Effector memory CD8-positive, alpha-beta T cell (primary cell): ENCODE measurements around the gene TSPAN9.

Experiments
- ATAC-seq: fragments of 150-1000 bp; cut with Tn5 transposase; replicated peaks from 2 replicates; pipeline ENCODE4 v1.10.0; 2021; ENCODE audit warnings: mild to moderate bottlenecking, moderate library complexity
- DNase-seq, 3 experiments: peaks; one replicate each; pipeline ENCODE4 v3.0.0; 2021
- H3K27ac Mint-ChIP-seq, 2 donors: one replicate each; pipeline ENCODE4 v1.8.0; 2022; ENCODE audit warnings: mild to moderate bottlenecking in 2 of 2, mixed read lengths in 2 of 2, moderate library complexity in 2 of 2
- H3K27me3 Mint-ChIP-seq, 2 donors: one replicate each; pipeline ENCODE4 v1.8.0; 2022; ENCODE audit warnings: mixed read lengths in 2 of 2
- H3K36me3 Mint-ChIP-seq: one replicate; pipeline ENCODE4 v1.8.0; 2022; ENCODE audit warnings: mild to moderate bottlenecking, moderate library complexity, mixed read lengths; ENCODE audit not compliant: insufficient read depth
- H3K4me1 Mint-ChIP-seq, 2 donors: one replicate each; pipeline ENCODE4 v1.8.0; 2022; ENCODE audit warnings: low read depth in 2 of 2, mixed read lengths in 2 of 2
- H3K4me3 Mint-ChIP-seq, 2 donors: one replicate each; pipeline ENCODE4 v1.8.0; 2022; ENCODE audit warnings: mild to moderate bottlenecking in 2 of 2, mixed read lengths in 2 of 2, moderate library complexity in 2 of 2
- H3K9me3 Mint-ChIP-seq, 2 donors: one replicate each; pipeline ENCODE4 v1.8.0; 2022; ENCODE audit warnings: mixed read lengths in 2 of 2

The TSPAN9 gene

DNA sequence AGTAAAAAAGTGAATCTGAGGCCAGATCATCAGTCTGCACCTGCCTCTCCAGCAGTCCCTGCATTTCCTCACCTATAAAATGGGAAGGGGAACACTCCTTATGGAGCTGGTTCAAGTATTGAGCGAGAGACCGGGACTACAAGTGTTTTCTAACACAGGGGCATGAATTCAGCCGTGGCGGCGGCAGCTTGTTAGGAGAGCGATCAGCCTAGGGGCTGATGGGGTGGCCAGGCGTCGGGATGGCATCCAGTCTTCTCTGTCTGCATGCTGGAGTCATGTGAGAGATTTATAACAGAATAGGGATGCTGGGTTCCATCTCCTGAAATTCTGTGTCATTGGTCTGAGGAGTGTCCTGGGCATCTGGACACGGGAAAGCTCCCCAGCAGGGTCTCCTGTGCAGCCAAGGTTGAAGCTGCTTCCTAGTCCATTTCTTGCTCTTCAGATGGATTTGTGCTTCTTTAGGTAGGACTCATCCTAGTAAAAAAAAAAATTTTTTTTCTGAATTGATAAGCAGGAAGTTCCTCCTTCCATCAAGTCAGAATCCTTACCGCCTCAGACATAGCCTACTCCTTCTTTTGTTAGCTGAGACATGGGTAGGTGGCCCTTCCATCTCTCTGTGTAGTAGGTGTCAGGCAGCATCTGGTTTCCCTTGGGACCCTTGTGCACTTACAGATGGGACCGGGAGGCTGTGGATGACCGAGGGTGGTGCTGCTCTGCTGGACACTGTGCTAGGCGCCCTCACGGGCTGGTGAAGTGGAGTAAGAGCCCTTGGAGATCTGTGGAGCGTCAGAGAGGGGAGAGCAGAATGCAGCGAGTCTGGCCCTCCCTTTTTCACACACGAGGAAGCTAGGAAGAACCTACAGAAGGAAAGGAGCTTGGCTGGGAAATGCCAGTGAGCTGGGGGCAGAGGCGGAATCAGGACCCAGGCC lies 146.7 kb downstream of the TSPAN9 start:
- peaks cover 0 to under 1% of the 10 kb centered on the region in 2 donors for H3K9me3 Mint-ChIP-seq
- H3K27ac Mint-ChIP-seq, result no peak overlapping the region
- ATAC-seq (no peak), DNase-seq (no peak)
- no peaks in the 10 kb centered on the region for H3K36me3 Mint-ChIP-seq
- H3K4me1 Mint-ChIP-seq, result peaks cover 0 to 8% of the 10 kb centered on the region in 2 donors
- H3K4me3 Mint-ChIP-seq, result no peak overlapping the region
- peaks cover 23 to 64% of the 10 kb centered on the region in 2 donors for H3K27me3 Mint-ChIP-seq

DNA sequence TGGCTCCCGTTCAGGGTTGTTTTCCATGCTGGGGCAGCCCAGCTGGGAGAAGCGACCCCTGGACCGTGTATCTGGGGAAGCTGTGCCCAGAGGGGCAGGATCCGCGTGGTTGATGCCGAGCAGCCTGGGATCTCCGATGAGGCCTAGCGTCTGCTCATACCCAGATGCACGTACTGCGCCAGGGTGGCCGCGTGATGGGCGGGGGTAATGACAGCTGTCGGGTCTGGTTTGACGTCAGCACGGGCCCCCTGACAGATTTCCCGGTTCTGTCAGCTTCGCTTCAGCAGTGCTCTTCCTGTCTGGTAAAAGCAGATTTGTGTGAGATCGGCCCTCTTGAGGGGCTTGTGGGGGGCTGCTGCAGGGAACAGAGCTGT lies 147.3 kb downstream of the TSPAN9 start:
- H3K27ac Mint-ChIP-seq, result no peak overlapping the region
- peaks cover 0 to 8% of the 10 kb centered on the region in 2 donors for H3K4me1 Mint-ChIP-seq
- DNase-seq (no peak), ATAC-seq (no peak)
- peaks cover 0 to 2% of the 10 kb centered on the region in 2 donors for H3K9me3 Mint-ChIP-seq
- H3K36me3 Mint-ChIP-seq, result no peaks in the 10 kb centered on the region
- H3K27me3 Mint-ChIP-seq, result peaks cover 29 to 63% of the 10 kb centered on the region in 2 donors
- H3K4me3 Mint-ChIP-seq, result no peak overlapping the region

DNA sequence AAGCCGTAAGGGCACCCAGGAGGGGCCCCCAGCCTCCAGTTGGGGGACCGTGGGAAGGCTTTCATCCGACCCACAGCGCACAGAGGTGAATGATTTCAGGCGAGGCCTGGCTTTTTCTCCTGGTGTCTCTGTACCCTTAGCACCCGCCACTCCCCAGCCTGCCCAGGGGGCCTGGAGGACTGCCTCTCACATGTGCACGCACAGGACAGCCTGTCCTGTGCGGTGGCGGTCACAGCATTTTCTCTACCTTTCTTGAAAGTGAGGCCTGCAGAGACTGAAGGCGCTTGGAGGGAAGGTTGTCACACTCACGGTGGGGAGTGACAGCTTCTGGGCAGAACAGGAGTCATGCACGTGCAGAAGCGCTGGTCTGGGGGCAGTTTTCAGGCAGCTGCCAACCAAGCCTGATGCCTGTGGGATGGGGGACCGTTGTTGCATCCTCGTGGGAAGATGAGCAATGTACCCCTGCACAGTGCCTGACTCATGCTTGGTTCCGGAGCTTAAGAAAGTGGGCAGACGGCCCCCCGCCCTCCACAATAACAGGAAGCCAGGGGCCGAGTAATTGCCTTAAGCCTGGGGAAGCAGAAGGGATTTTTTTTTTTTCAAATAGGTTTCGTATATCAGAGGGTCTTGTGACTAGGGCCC lies 148.1 kb downstream of the TSPAN9 start:
- peaks cover 34 to 71% of the 10 kb centered on the region in 2 donors for H3K27me3 Mint-ChIP-seq
- ATAC-seq, result no peak
- DNase-seq, result no peak

DNA sequence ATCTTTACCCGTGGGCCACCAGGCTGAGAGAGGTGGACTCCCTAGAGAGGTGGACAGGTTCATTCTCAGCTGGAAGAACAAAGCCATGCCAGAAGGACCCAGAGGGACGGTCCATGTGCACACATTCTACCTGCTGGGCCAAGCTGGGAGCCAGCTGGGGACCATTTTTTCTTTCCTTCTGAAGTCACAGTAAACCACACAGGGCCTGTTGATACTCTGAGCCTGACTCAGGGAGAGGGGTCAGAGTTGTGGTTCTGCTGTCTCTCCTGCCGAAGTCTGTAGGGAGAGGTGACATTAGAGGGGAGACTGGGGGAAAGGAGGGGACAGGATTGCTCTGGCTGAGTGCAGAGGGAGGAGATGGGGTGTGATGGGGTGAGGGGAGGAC lies 148.6 kb downstream of the TSPAN9 start:
- H3K27me3 Mint-ChIP-seq, result peaks cover 34 to 71% of the 10 kb centered on the region in 2 donors
- peak overlapping the region in 1 of 2 donors; percentile 41 for H3K27ac Mint-ChIP-seq
- no peak overlapping the region for H3K4me3 Mint-ChIP-seq
- H3K9me3 Mint-ChIP-seq, result peaks cover 0 to 2% of the 10 kb centered on the region in 2 donors
- H3K36me3 Mint-ChIP-seq, result no peaks in the 10 kb centered on the region
- ATAC-seq (no peak), DNase-seq (no peak)
- H3K4me1 Mint-ChIP-seq, result peaks cover 0 to 8% of the 10 kb centered on the region in 2 donors

More for the DNA sequence above, 148.1 kb downstream of the TSPAN9 start:
- Mint-ChIP-seq H3K9me3 (peaks cover 0 to 2% of the 10 kb centered on the region in 2 donors), H3K36me3 (no peaks in the 10 kb centered on the region), H3K27ac (peak overlapping the region in 1 of 2 donors; percentile 41), H3K4me1 (peaks cover 0 to 8% of the 10 kb centered on the region in 2 donors), H3K4me3 (no peak overlapping the region)

DNA sequence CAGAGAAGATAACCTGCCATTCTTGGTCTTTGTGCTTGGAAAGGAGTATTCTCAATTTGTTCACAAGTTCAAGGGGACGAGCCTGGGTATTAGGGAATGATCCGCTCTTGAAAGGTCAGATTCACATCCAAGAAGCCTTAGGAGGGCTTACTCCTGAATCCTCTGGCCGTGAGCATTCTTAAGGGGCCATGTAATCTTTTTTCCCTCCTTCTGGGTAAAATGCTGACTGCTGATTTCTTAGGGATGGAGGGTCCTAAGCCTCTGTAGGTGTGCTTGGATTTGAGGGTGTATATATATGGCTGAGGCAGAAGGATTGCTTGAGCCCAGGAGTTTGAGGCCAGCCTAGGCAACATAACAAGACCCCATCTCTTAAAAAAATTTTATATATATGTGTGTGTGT lies 149.1 kb downstream of the TSPAN9 start:
- Mint-ChIP-seq H3K27ac (no peak overlapping the region), H3K9me3 (peaks cover 0 to 2% of the 10 kb centered on the region in 2 donors), H3K4me1 (peaks cover 0 to 8% of the 10 kb centered on the region in 2 donors), H3K27me3 (peaks cover 38 to 73% of the 10 kb centered on the region in 2 donors), H3K36me3 (no peaks in the 10 kb centered on the region), H3K4me3 (no peak overlapping the region)
- ATAC-seq (no peak), DNase-seq (no peak)

DNA sequence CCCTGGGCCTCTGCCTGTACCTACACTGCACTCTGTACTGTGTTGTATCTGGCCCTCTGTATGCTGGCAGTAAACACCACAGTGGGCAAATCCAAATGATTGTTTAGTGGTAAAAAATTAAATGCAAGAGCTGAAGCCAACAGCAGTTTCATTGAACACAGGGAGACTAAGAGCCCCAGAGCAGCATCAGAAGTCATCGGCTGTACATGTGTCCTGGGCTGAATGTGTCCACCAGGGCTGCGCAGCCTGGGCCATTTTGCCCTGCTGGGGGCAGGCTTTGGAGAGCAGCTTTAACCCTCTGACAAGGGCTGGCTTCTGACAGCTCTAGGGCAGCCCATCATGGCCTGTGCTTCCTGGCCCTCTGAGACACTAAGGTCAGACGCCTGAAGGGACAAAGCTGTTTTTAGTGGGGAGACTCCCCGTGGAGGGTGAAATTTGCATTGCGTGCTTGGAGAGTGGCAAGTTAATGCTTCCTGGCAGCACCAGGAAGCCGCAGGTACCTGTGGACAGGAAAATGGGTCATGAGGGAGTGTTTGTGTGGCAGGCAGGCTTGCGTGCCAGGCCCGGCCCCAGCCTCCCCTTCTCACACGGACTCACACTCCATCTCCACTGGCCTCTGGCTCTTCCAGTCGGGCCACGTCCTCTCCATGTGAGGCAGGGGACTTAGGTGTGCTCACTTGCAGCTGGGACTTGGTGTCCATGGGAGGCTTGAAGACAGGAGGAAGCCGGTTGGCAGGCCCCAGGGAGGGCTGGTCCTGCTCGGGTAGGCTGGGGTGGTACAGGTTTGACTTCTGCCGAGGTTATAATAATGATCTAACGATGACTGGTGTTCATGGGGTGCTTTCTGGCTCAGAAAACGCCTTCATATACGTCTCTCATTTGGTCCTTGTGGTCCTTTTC lies 150.1 kb downstream of the TSPAN9 start:
- Mint-ChIP-seq H3K27ac (peak overlapping the region in 1 of 2 donors; percentile 35), H3K9me3 (peaks cover 0 to 2% of the 10 kb centered on the region in 2 donors), H3K4me3 (no peak overlapping the region), H3K27me3 (peaks cover 45 to 84% of the 10 kb centered on the region in 2 donors), H3K36me3 (no peaks in the 10 kb centered on the region), H3K4me1 (peaks cover 0 to 8% of the 10 kb centered on the region in 2 donors)
- DNase-seq (no peak), ATAC-seq (no peak)

DNA sequence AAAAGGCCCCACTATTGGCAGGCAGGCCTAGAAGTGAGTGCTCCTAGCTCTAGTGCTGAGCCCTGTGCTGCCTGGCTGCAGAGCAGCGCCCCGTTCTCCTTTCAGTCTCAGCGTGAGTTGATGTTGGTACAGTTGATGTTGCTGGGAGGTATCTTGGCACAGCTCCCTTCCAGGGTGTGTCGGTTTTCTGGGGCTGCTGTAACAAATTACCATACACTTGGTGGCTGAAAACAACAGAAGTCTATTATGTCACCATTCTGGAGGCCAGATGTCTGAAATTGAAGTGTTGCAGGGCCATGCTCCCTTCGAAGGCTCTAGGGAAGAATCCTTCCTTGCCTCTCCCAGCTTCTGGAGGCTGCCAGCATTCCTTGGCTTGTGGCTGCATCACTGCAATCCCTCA lies 151.4 kb downstream of the TSPAN9 start:
- ATAC-seq (no peak), DNase-seq (no peak)
- no peaks in the 10 kb centered on the region for H3K36me3 Mint-ChIP-seq
- H3K4me3 Mint-ChIP-seq, result no peak overlapping the region
- peaks cover 54 to 92% of the 10 kb centered on the region in 2 donors for H3K27me3 Mint-ChIP-seq
- H3K27ac Mint-ChIP-seq, result no peak overlapping the region
- peaks cover 0 to 8% of the 10 kb centered on the region in 2 donors for H3K4me1 Mint-ChIP-seq
- peaks cover 0 to 2% of the 10 kb centered on the region in 2 donors for H3K9me3 Mint-ChIP-seq

DNA sequence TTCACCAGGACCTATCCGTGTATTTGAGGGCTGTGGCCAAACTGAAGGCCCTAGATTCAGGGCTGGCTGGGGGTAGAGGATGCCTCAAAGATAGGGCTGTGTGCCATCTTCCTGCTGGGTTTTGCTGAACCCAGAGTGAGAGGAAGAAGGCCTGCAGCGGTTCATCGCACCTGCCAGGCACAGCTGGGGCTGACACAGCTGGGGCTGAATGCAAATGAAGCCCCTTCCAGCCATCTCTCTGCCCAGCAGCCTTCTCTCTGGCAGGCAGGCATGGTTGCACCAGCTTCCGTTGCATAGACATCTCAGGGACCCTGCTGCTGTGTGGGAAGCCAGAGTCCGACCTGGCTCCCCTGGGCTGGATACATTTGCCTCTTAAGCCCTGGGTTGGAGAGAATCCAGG lies 152.4 kb downstream of the TSPAN9 start:
- no peak for ATAC-seq
- peaks cover 0 to 2% of the 10 kb centered on the region in 2 donors for H3K9me3 Mint-ChIP-seq

DNA sequence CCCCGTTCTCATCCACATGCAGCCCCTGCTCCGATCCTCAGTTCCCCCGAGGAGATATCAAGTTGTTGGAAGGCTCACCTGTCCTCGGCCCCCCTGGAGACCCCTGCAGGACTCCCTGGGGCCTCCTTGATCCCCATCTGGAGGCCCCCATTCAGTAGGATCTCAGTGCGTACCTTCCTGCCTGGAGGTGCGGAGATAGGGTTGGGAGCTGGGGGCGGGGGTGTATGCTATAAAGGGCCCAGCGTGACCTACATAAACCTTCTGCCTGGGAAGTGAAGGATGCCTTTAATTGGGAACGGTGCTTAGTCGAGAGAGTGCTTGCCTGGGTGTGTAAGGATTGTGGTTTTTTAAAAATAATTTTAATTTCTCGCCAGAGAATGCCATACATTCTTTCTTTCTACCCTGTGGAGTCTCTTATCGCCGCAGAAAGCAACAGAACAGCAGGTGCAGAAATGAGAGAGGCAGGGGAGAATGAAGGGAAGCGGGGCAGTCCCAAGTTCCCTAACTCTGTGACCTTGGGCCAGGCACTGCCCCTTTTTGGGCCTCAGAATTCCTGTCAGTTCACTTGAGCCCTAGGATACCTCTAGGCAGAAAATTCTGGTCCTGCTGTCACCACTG lies 153.7 kb downstream of the TSPAN9 start:
- ATAC-seq (no peak), DNase-seq (no peak)
- H3K9me3 Mint-ChIP-seq, result peaks cover 0 to 2% of the 10 kb centered on the region in 2 donors
- H3K27ac Mint-ChIP-seq, result no peak overlapping the region
- H3K27me3 Mint-ChIP-seq, result peaks cover 64 to 89% of the 10 kb centered on the region in 2 donors
- H3K4me1 Mint-ChIP-seq, result peaks cover 0 to under 1% of the 10 kb centered on the region in 2 donors
- H3K36me3 Mint-ChIP-seq, result no peaks in the 10 kb centered on the region
- H3K4me3 Mint-ChIP-seq, result no peak overlapping the region

More for the DNA sequence above, 152.4 kb downstream of the TSPAN9 start:
- no peak for DNase-seq
- Mint-ChIP-seq H3K4me3 (no peak overlapping the region), H3K4me1 (peaks cover 0 to 8% of the 10 kb centered on the region in 2 donors), H3K27me3 (peaks cover 58 to 92% of the 10 kb centered on the region in 2 donors), H3K36me3 (no peaks in the 10 kb centered on the region), H3K27ac (no peak overlapping the region)

DNA sequence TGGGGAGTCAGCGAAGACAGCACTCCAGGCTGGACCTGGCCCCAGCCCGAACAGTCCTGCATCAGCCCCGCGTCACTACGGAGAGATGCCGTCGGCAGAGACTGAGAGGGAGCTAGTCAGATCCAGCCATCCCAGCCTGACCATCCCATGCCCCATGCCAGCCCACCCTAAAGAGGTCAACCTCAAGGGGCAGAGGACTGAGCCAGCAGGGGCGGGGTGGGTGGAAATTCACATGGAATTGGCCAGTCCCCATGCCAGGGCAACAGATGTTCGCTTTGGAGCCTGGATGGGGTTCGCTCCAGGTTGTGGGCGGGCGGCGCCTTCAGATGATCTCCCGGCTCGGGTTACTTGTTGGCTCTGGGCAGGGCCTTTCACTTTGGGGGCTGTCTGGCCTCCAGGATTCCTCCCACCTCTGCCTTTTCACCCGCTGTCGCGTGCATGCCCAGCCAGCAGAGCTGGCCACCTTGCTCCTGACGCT lies 154.3 kb downstream of the TSPAN9 start:
- ATAC-seq, result no peak
- Mint-ChIP-seq H3K27me3 (peaks cover 70 to 91% of the 10 kb centered on the region in 2 donors), H3K36me3 (no peaks in the 10 kb centered on the region), H3K9me3 (peaks cover 0 to 2% of the 10 kb centered on the region in 2 donors), H3K27ac (no peak overlapping the region), H3K4me3 (no peak overlapping the region), H3K4me1 (no peaks in the 10 kb centered on the region)
- DNase-seq, result no peak

DNA sequence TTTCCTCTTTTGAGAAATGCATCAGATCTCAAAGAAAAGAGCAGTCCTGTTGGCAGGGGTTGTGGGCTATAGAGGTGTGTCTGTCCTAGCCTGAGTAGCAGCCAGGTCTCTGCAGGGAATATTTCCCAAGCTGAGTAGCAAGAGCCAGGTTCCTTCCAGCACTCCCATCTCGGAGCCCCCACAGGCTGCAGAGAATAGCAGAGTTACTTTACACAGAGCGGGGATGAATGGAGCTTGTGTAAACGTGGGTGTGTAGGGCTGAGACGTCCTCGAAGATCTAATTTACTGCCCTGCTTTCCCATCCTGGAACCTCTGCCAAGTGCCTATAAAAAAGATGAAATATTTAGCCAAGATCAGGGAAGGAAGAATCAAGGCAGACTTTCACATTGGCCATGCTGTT lies 156.6 kb downstream of the TSPAN9 start:
- ATAC-seq (no peak), DNase-seq (no peak)
- Mint-ChIP-seq H3K4me3 (no peak overlapping the region), H3K27me3 (peaks cover 82 to 95% of the 10 kb centered on the region in 2 donors), H3K9me3 (peaks cover 0 to 2% of the 10 kb centered on the region in 2 donors), H3K27ac (no peak overlapping the region), H3K4me1 (peaks cover 0 to 8% of the 10 kb centered on the region in 2 donors), H3K36me3 (no peaks in the 10 kb centered on the region)

DNA sequence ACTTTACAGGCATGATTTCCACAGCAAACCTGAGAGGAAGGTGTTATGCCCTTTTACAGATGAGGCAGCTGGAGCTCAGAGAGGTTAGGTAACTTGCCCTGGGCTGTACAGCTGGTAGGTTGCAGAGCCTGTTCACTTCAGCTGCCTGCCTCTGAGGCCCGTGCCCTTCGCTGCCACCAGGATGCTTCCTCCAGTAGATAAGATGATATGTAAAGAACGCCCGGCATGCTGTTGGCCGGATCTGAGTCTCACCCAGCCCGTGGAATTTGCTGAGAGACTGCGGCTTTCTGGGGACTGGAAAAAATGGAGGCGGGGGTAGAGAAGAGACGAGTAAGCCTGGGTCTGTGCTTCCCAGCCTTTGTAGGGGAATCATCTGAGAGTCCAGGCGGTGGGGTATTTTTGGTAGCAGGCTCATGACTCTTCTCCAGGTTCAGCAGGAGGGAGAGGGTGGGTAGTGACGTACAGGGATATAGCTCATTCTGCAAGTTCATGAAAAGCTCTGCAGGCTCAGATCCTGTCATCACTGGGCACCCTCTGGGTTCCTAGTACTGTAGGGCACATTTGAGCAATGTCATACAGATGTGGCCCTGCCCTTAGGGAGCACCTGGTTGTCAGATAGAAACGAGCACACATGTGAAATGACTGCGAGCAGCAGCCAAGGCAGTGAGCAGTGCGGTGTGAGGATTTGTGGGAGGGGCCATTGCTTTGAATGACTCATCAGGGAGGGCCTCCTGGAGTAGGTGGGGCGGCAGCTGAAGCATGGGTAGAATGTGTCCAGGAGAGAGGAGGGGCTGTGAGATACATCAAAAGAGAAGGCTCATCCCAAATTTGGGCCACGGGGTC lies 159.4 kb downstream of the TSPAN9 start:
- Mint-ChIP-seq H3K4me3 (no peak overlapping the region), H3K36me3 (no peaks in the 10 kb centered on the region), H3K27me3 (peaks cover 61 to 81% of the 10 kb centered on the region in 2 donors), H3K9me3 (no peaks in the 10 kb centered on the region), H3K4me1 (peaks cover 0 to 8% of the 10 kb centered on the region in 2 donors), H3K27ac (no peak overlapping the region)
- ATAC-seq (no peak), DNase-seq (no peak)
